ENCODE data around the gene RAPSN. TPM values are rescaled to one million over a fixed set of nuclear protein-coding genes. Genes with fewer than 3 reads are reported as not detected.

Gene RAPSN
- total and polyA plus RNA-seq, 2 donors (not counting 1 experiment from before 2014, with no cell fraction given), result 0.25 to 1.0 TPM

DNA sequence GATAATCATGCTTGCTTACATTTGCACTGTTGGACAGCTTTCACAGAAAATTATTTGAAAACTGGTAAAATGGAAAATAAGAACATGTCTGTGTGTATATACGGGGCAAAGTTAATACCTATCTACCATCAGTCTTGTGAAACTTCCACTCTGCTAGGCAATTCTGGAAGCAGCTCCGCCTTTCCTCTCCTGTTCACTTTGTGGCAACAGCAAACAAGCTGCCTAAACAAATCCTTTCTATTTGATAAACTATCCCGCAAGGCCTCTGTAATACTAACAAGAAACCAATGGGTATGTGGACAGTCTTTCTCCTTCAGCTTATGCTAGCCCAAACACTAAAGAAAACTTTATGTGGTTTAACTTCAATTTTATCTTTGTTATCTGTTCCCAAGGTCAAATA is 39.2 kb upstream of the RAPSN start:
- Histone ChIP-seq H3K4me3 (ENCODE audit: control extremely low read depth in 1 of 5, extremely low read depth in 1 of 5, insufficient read depth in 1 of 5, low read depth in 2 of 5, low read length in 4 of 5) (no peak overlapping the region), H3K27me3 (replicated peaks in 1 of 4; ENCODE audit: control extremely low read depth in 1 of 4, control insufficient read depth in 3 of 4, insufficient read depth in 4 of 4, low read length in 3 of 4) (no peaks in the 10 kb centered on the region), H2AFZ (ENCODE audit: insufficient read depth, low read depth, low read length, poor library complexity, severe bottlenecking) (no peak overlapping the region), H3K4me1 (ENCODE audit: control insufficient read depth in 2 of 2, insufficient read depth in 2 of 2, low read length in 2 of 2) (no peaks in the 10 kb centered on the region), H3K36me3 (replicated peaks in 1 of 2; ENCODE audit: control extremely low read depth in 1 of 2, control insufficient read depth in 1 of 2, extremely low read depth in 1 of 2, insufficient read depth in 2 of 2, low read length in 1 of 2) (peaks cover 5 to 64% of the 10 kb centered on the region in 2 experiments), H3K9ac (ENCODE audit: low read length) (no peak overlapping the region), H3K79me2 (ENCODE audit: control insufficient read depth, insufficient read depth, low read length) (peaks cover 40% of the 10 kb centered on the region), H3K9me3 (ENCODE audit: control extremely low read depth in 1 of 3, control insufficient read depth in 2 of 3, insufficient read depth in 1 of 3, low read length in 2 of 3) (no peaks in the 10 kb centered on the region), H4K20me1 (ENCODE audit: control insufficient read depth, insufficient read depth, low read length, poor library complexity, severe bottlenecking) (peaks cover 18% of the 10 kb centered on the region), H3K4me2 (replicated peaks; ENCODE audit: low read depth, low read length, poor library complexity, severe bottlenecking) (no peak overlapping the region), H3K27ac (ENCODE audit: low read length in 2 of 2) (no peak overlapping the region)
- H3K27me3 Mint-ChIP-seq, result no peaks in the 10 kb centered on the region
- ChIA-PET CTCF (interaction anchor here (0.7 kb wide), 1 partner anchor 10 kb away, joined by 3 read pairs; no protein-coding TSS in a partner anchor), POLR2A (no interaction called here)
- H3K4me1 Mint-ChIP-seq, result peaks cover 2% of the 10 kb centered on the region
- no CpG with 5 or more reads among the region's 3 CpGs for WGBS (ENCODE audit: insufficient coverage)
- no peak for DNase-seq
- intact Hi-C loops (cut with micrococcal nuclease), result no loop called here
- H3K27ac Mint-ChIP-seq, result no peak overlapping the region
- H3K4me3 Mint-ChIP-seq, result no peak overlapping the region
- no peak for TF ChIP-seq EZH2 (IDR thresholded peaks at IDR 0.05; ENCODE audit: borderline replicate concordance, insufficient read depth, low read depth, low read length, poor library complexity, severe bottlenecking)
- TF ChIP-seq, protein P1, sequence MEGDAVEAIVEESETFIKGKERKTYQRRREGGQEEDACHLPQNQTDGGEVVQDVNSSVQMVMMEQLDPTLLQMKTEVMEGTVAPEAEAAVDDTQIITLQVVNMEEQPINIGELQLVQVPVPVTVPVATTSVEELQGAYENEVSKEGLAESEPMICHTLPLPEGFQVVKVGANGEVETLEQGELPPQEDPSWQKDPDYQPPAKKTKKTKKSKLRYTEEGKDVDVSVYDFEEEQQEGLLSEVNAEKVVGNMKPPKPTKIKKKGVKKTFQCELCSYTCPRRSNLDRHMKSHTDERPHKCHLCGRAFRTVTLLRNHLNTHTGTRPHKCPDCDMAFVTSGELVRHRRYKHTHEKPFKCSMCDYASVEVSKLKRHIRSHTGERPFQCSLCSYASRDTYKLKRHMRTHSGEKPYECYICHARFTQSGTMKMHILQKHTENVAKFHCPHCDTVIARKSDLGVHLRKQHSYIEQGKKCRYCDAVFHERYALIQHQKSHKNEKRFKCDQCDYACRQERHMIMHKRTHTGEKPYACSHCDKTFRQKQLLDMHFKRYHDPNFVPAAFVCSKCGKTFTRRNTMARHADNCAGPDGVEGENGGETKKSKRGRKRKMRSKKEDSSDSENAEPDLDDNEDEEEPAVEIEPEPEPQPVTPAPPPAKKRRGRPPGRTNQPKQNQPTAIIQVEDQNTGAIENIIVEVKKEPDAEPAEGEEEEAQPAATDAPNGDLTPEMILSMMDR (IDR thresholded peaks at IDR 0.05), result no peak
- no peak for ATAC-seq (ENCODE audit: low read depth)
- H3K9me3 Mint-ChIP-seq (ENCODE audit: insufficient read depth), result no peaks in the 10 kb centered on the region

DNA sequence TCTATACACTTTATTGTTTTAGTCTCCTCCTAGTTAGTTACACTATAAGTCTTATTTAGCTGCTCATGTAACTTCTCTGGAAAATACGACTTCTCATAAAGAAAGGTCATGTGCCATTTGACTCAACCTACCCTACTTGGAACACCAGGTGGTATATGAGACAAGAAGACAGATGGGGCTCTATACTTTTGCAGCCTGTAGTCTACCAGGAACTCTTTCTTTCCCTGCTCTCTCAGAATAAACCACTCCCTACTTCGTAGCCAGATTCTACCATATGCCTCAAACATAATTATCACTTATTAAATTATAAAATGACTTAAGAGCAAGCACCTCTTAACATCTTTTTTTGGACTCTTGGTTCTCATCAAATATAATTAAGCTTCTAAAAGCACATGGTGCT is 38.5 kb upstream of the RAPSN start:
- TF ChIP-seq EZH2 (IDR thresholded peaks at IDR 0.05; ENCODE audit: borderline replicate concordance, insufficient read depth, low read depth, low read length, poor library complexity, severe bottlenecking), result no peak
- TF ChIP-seq, protein P1 (IDR thresholded peaks at IDR 0.05), result no peak
- intact Hi-C loops (cut with micrococcal nuclease), result no loop called here
- Histone ChIP-seq H3K9me3 (ENCODE audit: control extremely low read depth in 1 of 3, control insufficient read depth in 2 of 3, insufficient read depth in 1 of 3, low read length in 2 of 3) (no peaks in the 10 kb centered on the region), H3K4me2 (replicated peaks; ENCODE audit: low read depth, low read length, poor library complexity, severe bottlenecking) (no peak overlapping the region), H3K79me2 (ENCODE audit: control insufficient read depth, insufficient read depth, low read length) (peaks cover 34% of the 10 kb centered on the region), H3K27me3 (replicated peaks in 1 of 4; ENCODE audit: control extremely low read depth in 1 of 4, control insufficient read depth in 3 of 4, insufficient read depth in 4 of 4, low read length in 3 of 4) (no peaks in the 10 kb centered on the region), H2AFZ (ENCODE audit: insufficient read depth, low read depth, low read length, poor library complexity, severe bottlenecking) (no peak overlapping the region), H4K20me1 (ENCODE audit: control insufficient read depth, insufficient read depth, low read length, poor library complexity, severe bottlenecking) (peaks cover 11% of the 10 kb centered on the region), H3K4me1 (ENCODE audit: control insufficient read depth in 2 of 2, insufficient read depth in 2 of 2, low read length in 2 of 2) (no peaks in the 10 kb centered on the region), H3K27ac (ENCODE audit: low read length in 2 of 2) (peak overlapping the region in 1 of 2 donors; percentile 3), H3K36me3 (replicated peaks in 1 of 2; ENCODE audit: control extremely low read depth in 1 of 2, control insufficient read depth in 1 of 2, extremely low read depth in 1 of 2, insufficient read depth in 2 of 2, low read length in 1 of 2) (peaks cover 5 to 65% of the 10 kb centered on the region in 2 experiments), H3K4me3 (ENCODE audit: control extremely low read depth in 1 of 5, extremely low read depth in 1 of 5, insufficient read depth in 1 of 5, low read depth in 2 of 5, low read length in 4 of 5) (no peak overlapping the region), H3K9ac (ENCODE audit: low read length) (no peak overlapping the region)
- no CpG with 5 or more reads among the region's 2 CpGs for WGBS (ENCODE audit: insufficient coverage)
- Mint-ChIP-seq H3K27me3 (no peaks in the 10 kb centered on the region), H3K9me3 (ENCODE audit: insufficient read depth) (no peaks in the 10 kb centered on the region), H3K4me3 (no peak overlapping the region), H3K4me1 (no peaks in the 10 kb centered on the region), H3K27ac (peak overlapping the region; percentile 29)
- ChIA-PET POLR2A (no interaction called here), CTCF (no interaction called here)
- ATAC-seq (ENCODE audit: low read depth), result no peak
- DNase-seq, result no peak
